DOHH2 (cell line): ENCODE measurements around the gene UBXN11.
"Not testable (repeated sequence)": the region's sequence is repeated elsewhere in the genome, so short reads cannot be mapped to it uniquely, and the experiment has no call there.

Experiments used
- H3F3A ChIP-seq: fragments of 200-600 bp; sonication (generic), shearing (Covaris generic); 2 replicates; pipeline ENCODE4 v1.6.0; 2016; ENCODE audit warnings: antibody characterized with exemption, mild to moderate bottlenecking; ENCODE audit not compliant: control insufficient read depth, insufficient read depth
- H3K27ac ChIP-seq: fragments of 200-600 bp; sonication (generic); 2 replicates; pipeline ENCODE4 v1.5.1; 2014; ENCODE audit warnings: low read depth, mild to moderate bottlenecking, low read length, moderate library complexity
- H3K27me3 ChIP-seq: fragments of 200-600 bp; sonication (generic); 2 replicates; pipeline ENCODE4 v1.6.1; 2014; ENCODE audit warnings: mild to moderate bottlenecking, low read length, mixed read lengths; ENCODE audit not compliant: control insufficient read depth
- H3K36me3 ChIP-seq: fragments of 200-600 bp; sonication (generic); 2 replicates; pipeline ENCODE4 v1.6.1; 2014; ENCODE audit warnings: mild to moderate bottlenecking, low read length, moderate library complexity, mixed read lengths; ENCODE audit not compliant: control insufficient read depth
- H3K4me1 ChIP-seq: fragments of 200-600 bp; sonication (generic); 2 replicates; pipeline ENCODE4 v1.6.1; 2014; ENCODE audit warnings: mild to moderate bottlenecking, low read length, mixed read lengths; ENCODE audit not compliant: control insufficient read depth
- H3K4me2 ChIP-seq: fragments of 200-600 bp; sonication (generic); 2 replicates; pipeline ENCODE4 v1.6.0; 2014; ENCODE audit warnings: mild to moderate bottlenecking, low read length, moderate library complexity
- H3K4me3 ChIP-seq: fragments of 200-600 bp; sonication (generic); 2 replicates; pipeline ENCODE4 v1.5.1; 2014; ENCODE audit warnings: mild to moderate bottlenecking, low read length, mixed read lengths
- H3K79me2 ChIP-seq: fragments of 200-600 bp; sonication (generic); 2 replicates; pipeline ENCODE4 v1.6.1; 2014; ENCODE audit warnings: mild to moderate bottlenecking, low read length, mixed read lengths; ENCODE audit not compliant: control insufficient read depth
- H3K9me2 ChIP-seq: fragments of 200-600 bp; sonication (generic); replicated peaks from 2 replicates; pipeline ENCODE4 v1.6.1; 2014; ENCODE audit warnings: mild to moderate bottlenecking, low read length, mixed read lengths; ENCODE audit not compliant: control insufficient read depth
- H3K9me3 ChIP-seq: fragments of 200-600 bp; sonication (generic); 2 replicates; pipeline ENCODE4 v1.6.1; 2014; ENCODE audit warnings: antibody characterized with exemption, low read length, mixed read lengths; ENCODE audit not compliant: control insufficient read depth, insufficient read depth
- H4K20me1 ChIP-seq: fragments of 200-600 bp; sonication (generic); 2 replicates; pipeline ENCODE4 v1.6.0; 2014; ENCODE audit warnings: low read depth, mild to moderate bottlenecking, antibody characterized with exemption, low read length, moderate library complexity; ENCODE audit not compliant: control insufficient read depth, insufficient read depth
- EZH2phosphoT487 ChIP-seq: fragments of 200-600 bp; sonication (generic); IDR thresholded peaks from 2 replicates; pipeline ENCODE4 v1.6.1; 2017; ENCODE audit warnings: borderline replicate concordance, mild to moderate bottlenecking, antibody characterized with exemption, low read length, moderate library complexity, mixed read lengths
- TF ChIP-seq, protein P1 (sequence below): fragments of 200-600 bp; sonication (generic); IDR thresholded peaks from one replicate; pipeline ENCODE4 v1.5.1; 2014; ENCODE audit warnings: antibody characterized with exemption, mild to moderate bottlenecking, low read depth, low read length; ENCODE audit not compliant: poor library complexity, severe bottlenecking

UBXN11 gene

DNA sequence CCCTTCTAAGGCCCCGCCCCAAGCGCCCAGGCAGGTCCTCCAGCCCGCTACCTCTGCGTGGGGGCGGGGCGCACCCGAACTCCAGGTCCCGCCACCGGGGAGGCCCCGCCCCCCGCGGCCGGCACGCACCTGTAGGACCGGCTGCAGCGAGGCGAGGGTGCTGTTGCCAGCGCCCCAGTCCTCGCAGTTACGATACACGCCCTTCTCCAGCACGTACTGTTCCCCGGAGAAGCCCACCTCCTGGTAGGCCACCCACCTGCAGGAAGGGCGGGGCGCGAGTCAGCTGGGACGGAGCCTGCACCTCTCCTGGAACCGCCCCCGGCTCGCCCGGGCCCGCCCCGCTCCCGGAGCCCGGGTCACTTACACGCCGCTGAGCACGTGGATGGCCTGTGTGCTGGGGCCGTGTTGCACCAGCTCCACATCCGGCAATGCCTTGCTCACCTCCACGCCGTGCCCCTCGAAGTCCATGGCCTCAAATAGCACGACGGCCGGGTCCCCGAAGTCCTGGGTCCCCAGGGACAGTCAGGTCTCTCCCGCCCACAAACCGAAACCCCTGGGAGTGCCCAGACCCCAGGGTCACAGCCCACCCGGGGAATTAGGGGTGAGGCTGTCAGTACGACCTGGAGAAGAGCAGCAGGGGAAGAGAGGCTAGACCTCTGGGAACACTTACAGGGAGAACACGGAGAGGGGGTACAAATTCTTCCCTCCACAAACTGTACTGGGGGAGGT, 30.2 kb upstream of the UBXN11 start:
- Histone ChIP-seq H3K9me3 (no peaks in the 10 kb centered on the region), H3K4me1 (peaks cover 21% of the 10 kb centered on the region), H3K4me3 (peak overlapping the region; percentile 81)

DNA sequence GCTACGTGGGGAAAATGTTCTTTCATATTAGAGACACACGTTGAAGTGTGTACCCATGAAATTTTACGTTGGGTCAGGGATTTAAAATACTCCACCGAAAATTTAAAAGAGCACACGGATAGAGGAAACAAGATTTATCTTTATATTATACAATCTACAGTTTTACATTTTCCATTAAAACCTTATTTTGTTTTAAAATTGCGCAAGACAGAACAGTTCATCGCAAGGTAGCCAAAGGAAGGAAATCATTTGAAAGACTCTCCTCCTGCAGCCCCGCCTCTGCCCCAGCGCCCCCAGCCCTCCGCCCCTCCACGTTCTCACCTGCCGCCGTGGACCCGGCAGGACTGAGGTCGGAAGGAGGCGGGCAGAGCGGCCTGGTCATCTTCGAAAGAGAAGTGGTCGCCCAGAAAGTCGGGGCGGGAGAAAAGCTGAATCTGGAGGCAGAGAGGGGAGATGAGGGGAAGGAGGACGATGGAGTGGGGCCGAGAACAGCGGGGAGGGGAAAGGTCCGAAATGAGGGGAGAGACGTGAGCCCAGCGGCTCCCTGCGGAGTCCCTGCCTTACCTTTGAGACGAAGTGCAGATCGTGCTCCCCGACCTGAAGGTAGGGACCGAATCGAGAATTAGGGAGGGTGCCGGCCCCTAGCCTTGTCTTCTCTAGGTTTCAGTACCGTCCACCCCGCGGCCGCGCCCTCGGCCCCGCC, 29.5 kb upstream of the UBXN11 start:
- no peak for TF ChIP-seq EZH2phosphoT487
- TF ChIP-seq, protein P1, sequence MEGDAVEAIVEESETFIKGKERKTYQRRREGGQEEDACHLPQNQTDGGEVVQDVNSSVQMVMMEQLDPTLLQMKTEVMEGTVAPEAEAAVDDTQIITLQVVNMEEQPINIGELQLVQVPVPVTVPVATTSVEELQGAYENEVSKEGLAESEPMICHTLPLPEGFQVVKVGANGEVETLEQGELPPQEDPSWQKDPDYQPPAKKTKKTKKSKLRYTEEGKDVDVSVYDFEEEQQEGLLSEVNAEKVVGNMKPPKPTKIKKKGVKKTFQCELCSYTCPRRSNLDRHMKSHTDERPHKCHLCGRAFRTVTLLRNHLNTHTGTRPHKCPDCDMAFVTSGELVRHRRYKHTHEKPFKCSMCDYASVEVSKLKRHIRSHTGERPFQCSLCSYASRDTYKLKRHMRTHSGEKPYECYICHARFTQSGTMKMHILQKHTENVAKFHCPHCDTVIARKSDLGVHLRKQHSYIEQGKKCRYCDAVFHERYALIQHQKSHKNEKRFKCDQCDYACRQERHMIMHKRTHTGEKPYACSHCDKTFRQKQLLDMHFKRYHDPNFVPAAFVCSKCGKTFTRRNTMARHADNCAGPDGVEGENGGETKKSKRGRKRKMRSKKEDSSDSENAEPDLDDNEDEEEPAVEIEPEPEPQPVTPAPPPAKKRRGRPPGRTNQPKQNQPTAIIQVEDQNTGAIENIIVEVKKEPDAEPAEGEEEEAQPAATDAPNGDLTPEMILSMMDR = no peak
- peaks cover 21% of the 10 kb centered on the region for H3K4me1 ChIP-seq
- H3K4me3 ChIP-seq = peak overlapping the region; percentile 81
- H3K27me3 ChIP-seq = peaks cover 21% of the 10 kb centered on the region
- H3K4me2 ChIP-seq = peak overlapping the region; percentile 87
- H4K20me1 ChIP-seq = no peaks in the 10 kb centered on the region
- no peaks in the 10 kb centered on the region for H3K9me3 ChIP-seq
- no peaks in the 10 kb centered on the region for H3K9me2 ChIP-seq
- peaks cover 7% of the 10 kb centered on the region; the same call in 1 of the 2 replicates for H3F3A ChIP-seq
- H3K27ac ChIP-seq = no peak overlapping the region
- H3K36me3 ChIP-seq = no peaks in the 10 kb centered on the region
- H3K79me2 ChIP-seq = no peaks in the 10 kb centered on the region

More for the DNA sequence above, 30.2 kb upstream of the UBXN11 start:
- Histone ChIP-seq H3K79me2 (no peaks in the 10 kb centered on the region), H3K36me3 (no peaks in the 10 kb centered on the region), H3K4me2 (peak overlapping the region; percentile 87), H3K27ac (no peak overlapping the region), H3K9me2 (no peaks in the 10 kb centered on the region), H4K20me1 (no peaks in the 10 kb centered on the region), H3K27me3 (peaks cover 21% of the 10 kb centered on the region), H3F3A (peaks cover 7% of the 10 kb centered on the region; the same call in 1 of the 2 replicates)
- TF ChIP-seq, protein P1 = no peak
- no peak for TF ChIP-seq EZH2phosphoT487

- not testable (repeated sequence) for H3K36me3 ChIP-seq, H4K20me1 ChIP-seq, H3K9me2 ChIP-seq, H3K79me2 ChIP-seq, H3K9me3 ChIP-seq, H3K4me2 ChIP-seq, H3F3A ChIP-seq, H3K4me3 ChIP-seq, H3K27ac ChIP-seq
- peaks cover 17% of the 10 kb centered on the region for H3K27me3 ChIP-seq
- H3K4me1 ChIP-seq = peaks cover 23% of the 10 kb centered on the region
Measured at GRCh38 chr1:26333312-26333711, 26.9 kb upstream of the UBXN11 start.

GRCh38 chr1:26330276-26330675, 23.8 kb upstream of the UBXN11 start:
- H3K4me1 ChIP-seq = peaks cover 9% of the 10 kb centered on the region
- TF ChIP-seq, protein P1 = no peak
- no peak overlapping the region for H3K27ac ChIP-seq
- no peak overlapping the region for H3K4me3 ChIP-seq
- no peaks in the 10 kb centered on the region for H3K9me2 ChIP-seq
- H4K20me1 ChIP-seq = no peaks in the 10 kb centered on the region
- H3F3A ChIP-seq = no peaks in the 10 kb centered on the region; the same call in 1 of the 2 replicates
- no peaks in the 10 kb centered on the region; the same call in 1 of the 2 replicates for H3K27me3 ChIP-seq
- H3K9me3 ChIP-seq = no peaks in the 10 kb centered on the region
- H3K4me2 ChIP-seq = no peak overlapping the region
- H3K36me3 ChIP-seq = no peaks in the 10 kb centered on the region
- H3K79me2 ChIP-seq = no peaks in the 10 kb centered on the region

DNA sequence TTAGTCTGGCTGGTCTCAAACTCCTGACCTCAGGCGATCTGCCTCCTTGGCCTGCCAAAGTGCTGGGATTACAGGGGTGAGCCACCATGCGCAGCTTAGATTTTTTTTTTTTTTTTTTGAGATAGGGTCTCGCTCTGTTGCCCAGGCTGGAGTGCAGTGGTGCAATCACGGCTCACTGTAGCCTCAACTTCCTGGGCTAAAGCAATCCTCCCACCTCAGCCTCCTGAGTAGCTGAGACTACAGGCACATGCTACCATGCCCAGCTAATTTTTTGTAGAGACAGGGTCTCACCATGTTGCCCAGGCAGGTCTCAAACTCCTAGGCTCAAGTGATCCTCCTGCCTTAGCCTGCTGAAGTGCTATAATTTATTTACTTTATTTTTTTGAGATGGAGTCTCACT, 22.9 kb upstream of the UBXN11 start:
- not testable (repeated sequence) for H3K27me3 ChIP-seq, H3K36me3 ChIP-seq, H3K9me3 ChIP-seq, H4K20me1 ChIP-seq, H3F3A ChIP-seq, H3K9me2 ChIP-seq, H3K4me1 ChIP-seq, H3K4me3 ChIP-seq, H3K79me2 ChIP-seq, H3K27ac ChIP-seq, H3K4me2 ChIP-seq
